Right lobe of liver (tissue), 6 donors: ENCODE measurements around the gene CADPS. TPM values are rescaled to one million over a fixed set of nuclear protein-coding genes. Genes with fewer than 3 reads are reported as not detected.

Source experiments
- ATAC-seq, 4 donors: fragments of 200-7000 bp; cut with Tn5 transposase; one replicate each; pipeline ENCODE4 v1.9.1; 2020; ENCODE audit warnings: mild to moderate bottlenecking in 4 of 4, moderate library complexity in 4 of 4
- DNase-seq, 3 donors: peaks; one replicate each; pipeline ENCODE4 v3.0.0-alpha.2; 2020
- H3K27ac ChIP-seq, 3 donors: fragments of 200-600 bp; one replicate each; pipeline ENCODE4 v1.8.0; 2022
- H3K27me3 ChIP-seq, 2 donors: fragments of 200-600 bp; one replicate each; pipeline ENCODE4 v1.8.0; 2022
- H3K36me3 ChIP-seq, 4 donors: fragments of 200-600 bp; sonication (generic) in 1 of 4; one replicate each; pipeline versions ENCODE4 v1.5.1 to v1.8.0; 2017 to 2022; ENCODE audit warnings: control low read depth in 1 of 4
- H3K4me1 ChIP-seq, 4 donors: fragments of 200-600 bp; sonication (generic) in 1 of 4; one replicate each; pipeline versions ENCODE4 v1.5.1 to v1.8.0; 2017 to 2022; ENCODE audit warnings: control low read depth in 1 of 4
- H3K4me3 ChIP-seq, 3 donors: fragments of 200-600 bp; one replicate each; pipeline ENCODE4 v1.8.0; 2022
- H3K9me3 ChIP-seq, 4 donors: fragments of 200-600 bp; sonication (generic) in 1 of 4; one replicate each; pipeline versions ENCODE4 v1.5.1 to v1.8.0; 2017 to 2022; ENCODE audit warnings: control low read depth in 1 of 4
- POLR2A ChIP-seq: fragments of 450-650 bp; IDR thresholded peaks from one replicate; pipeline ENCODE4 v1.6.1; 2017; ENCODE audit warnings: antibody characterized with exemption, mild to moderate bottlenecking
- WGBS: methylation state at CpG from one replicate; pipeline ENCODE4 v1.1.6; 2018; ENCODE audit warnings: low coverage, low lambda C conversion rate; ENCODE audit not compliant: insufficient coverage; ENCODE audit errors: missing lambda C conversion rate; 5-methylcytosine and 5-hydroxymethylcytosine counted together
- intact Hi-C, 2 donors: fragments of 100-400 bp; cut with DNase I; formaldehyde crosslinking; loops; one replicate each; pipeline versions ENCODE4 v1.11.2 to v1.14.1; 2022
- total RNA-seq, 6 experiments: library from RNA; depleted of rRNA in 2 of 6; stranded (reverse); fragments of >200 nt in 2 of 6; fragmentation: NEBNext Ultra II Directional in 3 of 6; extraction: Animal tissue kit (Norgen Biotek cat#: 25700) in 3 of 6; gene quantifications; one replicate each; pipeline versions ENCODE4 v1.1.0 to v1.2.4, GENCODE V29; 2016 to 2023
- TF ChIP-seq, protein P1 (sequence below), 4 donors: fragments of 200-600 bp in 3 of 4; fragments of 450-650 bp in 1 of 4; IDR thresholded peaks; one replicate each; pipeline versions ENCODE4 v1.5.1 to v1.8.0; 2016 to 2022; ENCODE audit warnings: antibody characterized with exemption in 4 of 4, mild to moderate bottlenecking in 2 of 4
- donor health status: DM: no; HTN: yes; CAD: no.
- donor health status: DM: no; HTN: no; CAD: no.
- donor health status: DM: no; HTN: no; CAD: no.
- donor health status: DM: no; HTN: yes; CAD: no.
- donor health status: DM: no; HTN: yes; CAD: no.

The CADPS gene
- total RNA-seq, 6 experiments from 2014 or later, result 0.06 to 0.98 TPM; not detected in 4

DNA sequence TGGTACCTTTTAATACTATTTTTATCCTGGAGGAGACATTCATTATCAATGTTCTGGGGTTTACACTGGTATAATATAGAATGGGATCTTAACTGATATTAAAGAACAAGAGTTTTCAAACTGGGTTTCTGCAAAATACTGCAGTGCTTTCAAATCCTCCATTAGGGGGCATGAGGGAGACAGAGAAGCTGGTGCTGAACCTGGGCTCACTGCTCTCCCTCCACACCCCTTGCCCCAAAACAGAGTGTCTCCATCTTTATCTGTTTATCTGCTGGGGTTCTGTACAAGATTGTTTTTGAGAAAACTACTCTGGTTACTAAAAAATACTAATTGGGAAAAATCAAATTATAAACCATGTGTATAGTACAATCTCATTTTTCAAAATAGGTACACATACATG, 41.7 kb downstream of the CADPS start:
- intact Hi-C loops, result no loop called here
- peaks cover 0 to 27% (median 4%) of the 10 kb centered on the region in 4 donors for H3K4me1 ChIP-seq
- DNase-seq (no peak), ATAC-seq (peak in 2 of 4 donors; percentile 33)
- H3K4me3 ChIP-seq, result no peak overlapping the region
- H3K9me3 ChIP-seq, result no peaks in the 10 kb centered on the region
- H3K27ac ChIP-seq, result no peak overlapping the region
- no peak for TF ChIP-seq POLR2A
- TF ChIP-seq, protein P1, sequence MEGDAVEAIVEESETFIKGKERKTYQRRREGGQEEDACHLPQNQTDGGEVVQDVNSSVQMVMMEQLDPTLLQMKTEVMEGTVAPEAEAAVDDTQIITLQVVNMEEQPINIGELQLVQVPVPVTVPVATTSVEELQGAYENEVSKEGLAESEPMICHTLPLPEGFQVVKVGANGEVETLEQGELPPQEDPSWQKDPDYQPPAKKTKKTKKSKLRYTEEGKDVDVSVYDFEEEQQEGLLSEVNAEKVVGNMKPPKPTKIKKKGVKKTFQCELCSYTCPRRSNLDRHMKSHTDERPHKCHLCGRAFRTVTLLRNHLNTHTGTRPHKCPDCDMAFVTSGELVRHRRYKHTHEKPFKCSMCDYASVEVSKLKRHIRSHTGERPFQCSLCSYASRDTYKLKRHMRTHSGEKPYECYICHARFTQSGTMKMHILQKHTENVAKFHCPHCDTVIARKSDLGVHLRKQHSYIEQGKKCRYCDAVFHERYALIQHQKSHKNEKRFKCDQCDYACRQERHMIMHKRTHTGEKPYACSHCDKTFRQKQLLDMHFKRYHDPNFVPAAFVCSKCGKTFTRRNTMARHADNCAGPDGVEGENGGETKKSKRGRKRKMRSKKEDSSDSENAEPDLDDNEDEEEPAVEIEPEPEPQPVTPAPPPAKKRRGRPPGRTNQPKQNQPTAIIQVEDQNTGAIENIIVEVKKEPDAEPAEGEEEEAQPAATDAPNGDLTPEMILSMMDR (IDR thresholded peaks at IDR 0.05), result peak; percentile 6 to 53 (median 39)
- H3K36me3 ChIP-seq, result no peaks in the 10 kb centered on the region
- H3K27me3 ChIP-seq, result no peaks in the 10 kb centered on the region

- TF ChIP-seq POLR2A, result no peak
- TF ChIP-seq, protein P1 (IDR thresholded peaks at IDR 0.05), result no peak
- no peaks in the 10 kb centered on the region for H3K36me3 ChIP-seq
- H3K27me3 ChIP-seq, result no peaks in the 10 kb centered on the region
- ATAC-seq (no peak), DNase-seq (no peak)
- intact Hi-C loops, result no loop called here
- peaks cover 0 to 23% (median 4%) of the 10 kb centered on the region in 4 donors for H3K4me1 ChIP-seq
- 84% methylated on average over 7 of the region's 7 CpGs for WGBS
- H3K9me3 ChIP-seq, result no peaks in the 10 kb centered on the region
- H3K27ac ChIP-seq, result no peak overlapping the region
- H3K4me3 ChIP-seq, result no peak overlapping the region
Measured at GRCh38 chr3:62832553-62832952, 42.7 kb downstream of the CADPS start.

DNA sequence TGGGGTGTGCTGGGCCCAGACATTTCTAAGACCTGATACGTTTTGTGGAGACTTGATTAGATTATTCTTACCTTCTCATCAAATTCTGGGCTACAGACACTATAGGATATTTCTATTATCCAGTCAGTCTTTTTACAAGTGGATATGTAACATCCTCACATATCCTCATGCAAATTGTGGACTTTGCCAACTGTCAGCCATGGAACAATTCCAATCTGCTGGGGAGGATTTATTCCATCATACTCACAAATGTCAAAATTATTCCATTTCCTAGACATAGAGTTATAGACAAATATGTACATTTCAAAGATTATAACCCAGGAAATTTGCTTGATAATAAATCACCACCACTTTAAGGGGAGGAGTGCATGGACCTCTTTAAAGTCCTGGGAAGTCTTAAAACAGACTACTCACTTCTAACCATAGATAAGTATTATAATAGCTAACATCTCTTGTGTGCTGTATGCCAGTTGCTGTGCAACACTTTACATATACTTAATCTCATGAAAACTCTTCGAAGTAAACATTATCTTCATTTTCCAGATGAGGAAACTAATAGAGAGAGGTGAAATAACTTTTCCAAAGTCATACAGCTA, 44.4 kb downstream of the CADPS start:
- DNase-seq (no peak), ATAC-seq (no peak)
- Histone ChIP-seq H3K36me3 (no peaks in the 10 kb centered on the region), H3K27ac (no peak overlapping the region), H3K4me3 (no peak overlapping the region), H3K27me3 (no peaks in the 10 kb centered on the region), H3K4me1 (peaks cover 0 to 6% (median 2%) of the 10 kb centered on the region in 4 donors), H3K9me3 (no peaks in the 10 kb centered on the region)
- no peak for TF ChIP-seq POLR2A
- TF ChIP-seq, protein P1 (IDR thresholded peaks at IDR 0.05), result no peak
- intact Hi-C loops, result no loop called here
- 25% methylated on average over 2 of the region's 2 CpGs for WGBS

DNA sequence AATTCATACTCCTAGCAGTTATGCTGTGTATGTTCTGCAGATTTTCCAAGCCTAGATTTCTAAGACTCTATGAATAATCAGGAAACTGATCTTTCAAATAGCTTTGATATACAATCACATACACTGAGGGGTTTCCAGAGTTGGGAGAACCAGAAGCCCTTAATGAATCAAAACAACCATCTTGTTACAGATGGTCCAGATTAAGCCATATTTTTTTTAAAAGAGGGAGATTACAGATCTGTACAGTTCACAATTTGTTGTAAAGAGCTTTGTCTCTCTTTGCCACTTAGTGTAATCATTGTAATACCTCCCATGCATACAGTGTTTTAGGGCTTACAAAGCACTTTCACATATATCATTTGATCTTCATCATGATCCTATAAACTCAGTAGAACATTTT, 47.7 kb downstream of the CADPS start:
- H3K9me3 ChIP-seq, result no peaks in the 10 kb centered on the region
- no peak overlapping the region for H3K27ac ChIP-seq
- intact Hi-C loops, result no loop called here
- no peak for TF ChIP-seq POLR2A
- TF ChIP-seq, protein P1 (IDR thresholded peaks at IDR 0.05), result no peak
- H3K36me3 ChIP-seq, result no peaks in the 10 kb centered on the region
- no peaks in the 10 kb centered on the region for H3K27me3 ChIP-seq
- no peaks in the 10 kb centered on the region for H3K4me1 ChIP-seq
- no peak overlapping the region for H3K4me3 ChIP-seq
- ATAC-seq (no peak), DNase-seq (no peak)
